Measurements from ENCODE around the gene SMARCB1.

The SMARCB1 gene

GRCh38 chr22:23789638-23790037 lies 2.9 kb downstream of the SMARCB1 start:
- H3K27ac ChIP-seq (ENCODE audit: low read depth, low read length): no peak overlapping the region
- H3K36me3 ChIP-seq (ENCODE audit: low read length): peaks cover 4% of the 10 kb centered on the region; the same call in 1 of the 2 replicates
- no peak overlapping the region for H3K4me2 ChIP-seq (ENCODE audit: low read depth, low read length, poor library complexity, severe bottlenecking)
- TF ChIP-seq EZH2phosphoT487 (conservative IDR thresholded peaks at IDR 0.05; ENCODE audit: low read length): no peak
- TF ChIP-seq, protein P1, sequence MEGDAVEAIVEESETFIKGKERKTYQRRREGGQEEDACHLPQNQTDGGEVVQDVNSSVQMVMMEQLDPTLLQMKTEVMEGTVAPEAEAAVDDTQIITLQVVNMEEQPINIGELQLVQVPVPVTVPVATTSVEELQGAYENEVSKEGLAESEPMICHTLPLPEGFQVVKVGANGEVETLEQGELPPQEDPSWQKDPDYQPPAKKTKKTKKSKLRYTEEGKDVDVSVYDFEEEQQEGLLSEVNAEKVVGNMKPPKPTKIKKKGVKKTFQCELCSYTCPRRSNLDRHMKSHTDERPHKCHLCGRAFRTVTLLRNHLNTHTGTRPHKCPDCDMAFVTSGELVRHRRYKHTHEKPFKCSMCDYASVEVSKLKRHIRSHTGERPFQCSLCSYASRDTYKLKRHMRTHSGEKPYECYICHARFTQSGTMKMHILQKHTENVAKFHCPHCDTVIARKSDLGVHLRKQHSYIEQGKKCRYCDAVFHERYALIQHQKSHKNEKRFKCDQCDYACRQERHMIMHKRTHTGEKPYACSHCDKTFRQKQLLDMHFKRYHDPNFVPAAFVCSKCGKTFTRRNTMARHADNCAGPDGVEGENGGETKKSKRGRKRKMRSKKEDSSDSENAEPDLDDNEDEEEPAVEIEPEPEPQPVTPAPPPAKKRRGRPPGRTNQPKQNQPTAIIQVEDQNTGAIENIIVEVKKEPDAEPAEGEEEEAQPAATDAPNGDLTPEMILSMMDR (IDR thresholded peaks at IDR 0.05; ENCODE audit: insufficient read depth, low read length, poor library complexity, severe bottlenecking): no peak
- peaks cover 56% of the 10 kb centered on the region for H3K79me2 ChIP-seq (ENCODE audit: insufficient read depth, low read length)
- no peaks in the 10 kb centered on the region for H3K9me2 ChIP-seq (replicated peaks; ENCODE audit: insufficient read depth, low read length)
- H3K27me3 ChIP-seq (ENCODE audit: low read length): no peaks in the 10 kb centered on the region
- H3K4me3 ChIP-seq (ENCODE audit: insufficient read depth, low read length, poor library complexity, severe bottlenecking): no peak overlapping the region
- no peaks in the 10 kb centered on the region for H3K9me3 ChIP-seq (ENCODE audit: insufficient read depth, low read length)
- peaks cover 2% of the 10 kb centered on the region; the same call in 1 of the 2 replicates for H3F3A ChIP-seq (ENCODE audit: insufficient read depth)
- no peak overlapping the region for H2AFZ ChIP-seq (ENCODE audit: low read depth, low read length, severe bottlenecking)
- no peak overlapping the region for H3K9ac ChIP-seq (ENCODE audit: low read length)
- peaks cover 6% of the 10 kb centered on the region; the same call in 1 of the 2 replicates for H4K20me1 ChIP-seq (ENCODE audit: low read depth, low read length)

GRCh38 chr22:23790819-23791737 lies 4.3 kb downstream of the SMARCB1 start:
- TF ChIP-seq, protein P1 (IDR thresholded peaks at IDR 0.05; ENCODE audit: insufficient read depth, low read length, poor library complexity, severe bottlenecking): no peak
- TF ChIP-seq EZH2phosphoT487 (conservative IDR thresholded peaks at IDR 0.05; ENCODE audit: low read length): no peak
- no peak overlapping the region for H3K4me3 ChIP-seq (ENCODE audit: insufficient read depth, low read length, poor library complexity, severe bottlenecking)
- no peaks in the 10 kb centered on the region for H3K9me2 ChIP-seq (replicated peaks; ENCODE audit: insufficient read depth, low read length)
- no peaks in the 10 kb centered on the region for H3K9me3 ChIP-seq (ENCODE audit: insufficient read depth, low read length)
- H3K27me3 ChIP-seq (ENCODE audit: low read length): no peaks in the 10 kb centered on the region
- H3K4me2 ChIP-seq (ENCODE audit: low read depth, low read length, poor library complexity, severe bottlenecking): no peak overlapping the region
- H3F3A ChIP-seq (ENCODE audit: insufficient read depth): peaks cover 10% of the 10 kb centered on the region
- H3K27ac ChIP-seq (ENCODE audit: low read depth, low read length): no peak overlapping the region
- H4K20me1 ChIP-seq (ENCODE audit: low read depth, low read length): peaks cover 6% of the 10 kb centered on the region; the same call in 1 of the 2 replicates
- H3K9ac ChIP-seq (ENCODE audit: low read length): no peak overlapping the region
- H3K36me3 ChIP-seq (ENCODE audit: low read length): peaks cover 9% of the 10 kb centered on the region; the same call in 1 of the 2 replicates
- peaks cover 56% of the 10 kb centered on the region for H3K79me2 ChIP-seq (ENCODE audit: insufficient read depth, low read length)
- no peak overlapping the region for H2AFZ ChIP-seq (ENCODE audit: low read depth, low read length, severe bottlenecking)

DNA sequence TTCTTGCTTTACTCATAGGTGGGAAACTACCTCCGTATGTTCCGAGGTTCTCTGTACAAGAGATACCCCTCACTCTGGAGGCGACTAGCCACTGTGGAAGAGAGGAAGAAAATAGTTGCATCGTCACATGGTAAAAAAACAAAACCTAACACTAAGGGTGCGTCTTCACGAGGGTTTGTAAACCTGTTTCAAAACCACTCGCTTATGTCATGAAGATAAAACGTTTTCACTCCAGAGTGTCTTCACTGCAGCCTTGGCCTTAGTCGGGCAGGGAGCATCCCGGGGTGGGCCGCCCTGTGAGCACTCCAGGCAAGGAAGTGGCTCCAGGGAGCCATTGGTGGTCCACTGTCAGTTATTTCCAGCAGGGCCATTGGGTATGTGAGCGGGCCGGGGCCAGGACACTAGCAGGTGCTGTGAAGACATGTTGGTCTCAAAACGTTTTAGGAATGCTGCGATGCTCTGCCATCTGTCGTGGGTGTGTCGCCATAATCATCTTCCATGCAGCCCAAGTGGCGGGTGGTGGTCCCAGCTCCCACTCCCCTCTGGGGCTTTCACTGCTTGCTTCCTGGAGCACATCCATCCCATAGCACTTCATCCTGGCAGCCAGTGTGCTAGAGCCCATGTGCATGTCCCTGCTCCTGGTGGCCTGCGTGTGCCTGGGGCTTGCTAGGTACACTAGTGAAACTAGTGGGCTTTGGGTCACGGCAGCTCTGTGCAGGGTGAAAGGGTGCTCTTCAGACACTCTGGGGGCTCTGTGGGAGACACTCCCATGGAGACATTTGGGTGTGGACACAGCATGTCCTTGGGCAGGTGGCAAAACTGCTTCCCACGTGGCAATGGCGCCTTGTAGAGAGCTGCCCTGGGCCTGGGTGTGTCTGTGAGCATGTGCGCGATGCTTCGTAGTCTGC lies 5.2 kb downstream of the SMARCB1 start:
- H3K4me2 ChIP-seq (ENCODE audit: low read depth, low read length, poor library complexity, severe bottlenecking): no peak overlapping the region

More for the DNA sequence above, 5.2 kb downstream of the SMARCB1 start:
- Histone ChIP-seq H3K4me3 (ENCODE audit: insufficient read depth, low read length, poor library complexity, severe bottlenecking) (no peak overlapping the region), H3F3A (ENCODE audit: insufficient read depth) (peaks cover 16% of the 10 kb centered on the region), H2AFZ (ENCODE audit: low read depth, low read length, severe bottlenecking) (no peak overlapping the region), H3K36me3 (ENCODE audit: low read length) (peaks cover 9% of the 10 kb centered on the region; the same call in 1 of the 2 replicates), H3K9ac (ENCODE audit: low read length) (no peak overlapping the region), H3K27me3 (ENCODE audit: low read length) (no peaks in the 10 kb centered on the region), H3K27ac (ENCODE audit: low read depth, low read length) (no peak overlapping the region), H3K9me3 (ENCODE audit: insufficient read depth, low read length) (no peaks in the 10 kb centered on the region), H4K20me1 (ENCODE audit: low read depth, low read length) (peaks cover 6% of the 10 kb centered on the region; the same call in 1 of the 2 replicates), H3K79me2 (ENCODE audit: insufficient read depth, low read length) (peaks cover 56% of the 10 kb centered on the region), H3K9me2 (replicated peaks; ENCODE audit: insufficient read depth, low read length) (no peaks in the 10 kb centered on the region)
- TF ChIP-seq, protein P1 (IDR thresholded peaks at IDR 0.05; ENCODE audit: insufficient read depth, low read length, poor library complexity, severe bottlenecking): no peak
- no peak for TF ChIP-seq EZH2phosphoT487 (conservative IDR thresholded peaks at IDR 0.05; ENCODE audit: low read length)

Data from SU-DHL-6 (cell line).